GM12878 (cell line): Measurements from ENCODE around the gene DEXI.

Experiments used
- CTCF ChIP-seq, 3 experiments: IDR thresholded peaks in 2 of 3; conservative IDR thresholded peaks in 1 of 3; 2 replicates each; pipeline ENCODE4 v1.5.1; 2011; ENCODE audit warnings: low read depth in 3 of 3, low read length in 3 of 3, mild to moderate bottlenecking in 3 of 3, control low read depth in 2 of 3, moderate library complexity in 2 of 3, inconsistent platforms in 1 of 3, mixed read lengths in 1 of 3; ENCODE audit not compliant: control insufficient read depth in 2 of 3, insufficient read depth in 1 of 3; ENCODE audit errors: extremely low read depth in 1 of 3
- SUPT20H ChIP-seq: IDR thresholded peaks from 2 replicates; pipeline ENCODE4 v1.6.1; 2011; ENCODE audit warnings: low read depth, mild to moderate bottlenecking, low read length, moderate library complexity, borderline replicate concordance; ENCODE audit not compliant: control insufficient read depth
- ZNF24 ChIP-seq: fragments of 450-650 bp; IDR thresholded peaks from 2 replicates; pipeline ENCODE4 v1.6.1; 2017; ENCODE audit warnings: antibody characterized with exemption, mild to moderate bottlenecking

- TF ChIP-seq SUPT20H (no peak), CTCF (IDR thresholded peaks at IDR 0.05 in 2 of 3, conservative IDR thresholded peaks at IDR 0.05 in 1 of 3; ENCODE audit: control insufficient read depth in 2 of 3, extremely low read depth in 1 of 3, insufficient read depth in 1 of 3, low read depth in 3 of 3, low read length in 3 of 3) (no peak), ZNF24 (no peak)
Observed at GRCh38 chr16:10933865-10934264, 8.4 kb downstream of the DEXI start.
